K562 (cell line): ENCODE measurements around the gene ATXN7L1. TPM values are rescaled to one million over a fixed set of nuclear protein-coding genes. Genes with fewer than 3 reads are reported as not detected.

Experiments used
- ATAC-seq: fragments of 200-7000 bp; cut with Tn5 transposase; 3 replicates; pipeline ENCODE4 v1.9.1; 2020; ENCODE audit warnings: moderate library complexity
- BruUV-seq: library from RNA; stranded (reverse); fragments of 400-500 nt; replicated peaks from 2 replicates; lab custom pipeline; 2021; lab: Mats Ljungman, UMichigan
- CTCF ChIA-PET: fragments of 300-600 bp; formaldehyde crosslinking; extraction: SDS; loops from one replicate; lab custom pipeline; 2021; ENCODE audit warnings: low intra/inter-chr PET ratio; lab: Yijun Ruan, JAX
- POLR2A ChIA-PET: fragments of 300-600, 350-650 bp; sonication (Branson Sonifier 250); formaldehyde crosslinking; extraction: SDS; loops from one replicate; lab custom pipeline; 2021; ENCODE audit warnings: antibody characterized with exemption, inconsistent platforms; lab: Yijun Ruan, JAX
- DNase-seq, 4 experiments: peaks; one replicate each; pipeline versions ENCODE4 v3.0.0 to v3.0.0-alpha.2; 2011 to 2018; ENCODE audit warnings: low spot score in 3 of 4, mixed read lengths in 3 of 4; ENCODE audit errors: extremely low read depth in 1 of 4
- FAIRE-seq: peaks from 2 replicates; lab custom pipeline; 2011; peaks lifted over from hg19 to GRCh38; lab: Jason Lieb, UNC
- H2AFZ ChIP-seq: 2 replicates; pipeline ENCODE4 v1.6.0; 2011; ENCODE audit warnings: low read depth, low read length, control low read depth, inconsistent platforms
- H3K27ac ChIP-seq: fragments of 200-600 bp; 3 replicates; pipeline ENCODE4 v1.8.0; 2011; ENCODE audit warnings: low read depth, mild to moderate bottlenecking, control low read depth, inconsistent platforms, low read length, moderate library complexity, mixed read lengths; ENCODE audit errors: extremely low read depth
- H3K27me3 ChIP-seq, 2 experiments: fragments of 300-600 bp in 1 of 2; 2 replicates in 1 of 2; 3 replicates in 1 of 2; pipeline versions ENCODE4 v1.6.0 to v1.8.0; 2011; ENCODE audit warnings: inconsistent platforms in 2 of 2, low read length in 2 of 2, mild to moderate bottlenecking in 1 of 2, mixed read lengths in 1 of 2, moderate library complexity in 1 of 2; ENCODE audit not compliant: control insufficient read depth in 2 of 2, insufficient read depth in 2 of 2
- H3K36me3 ChIP-seq: fragments of 300-600 bp; 3 replicates; pipeline ENCODE4 v1.8.0; 2011; ENCODE audit warnings: mild to moderate bottlenecking, low read length, inconsistent platforms; ENCODE audit not compliant: control insufficient read depth, insufficient read depth
- H3K4me1 ChIP-seq, 2 experiments: fragments of 200-600 bp in 1 of 2; replicated peaks in 1 of 2; 2 replicates in 1 of 2; 3 replicates in 1 of 2; pipeline versions ENCODE4 v1.5.1 to v1.8.0; 2011; ENCODE audit warnings: inconsistent platforms in 2 of 2, low read length in 2 of 2, mild to moderate bottlenecking in 1 of 2, mixed read lengths in 1 of 2, moderate library complexity in 1 of 2; ENCODE audit not compliant: control insufficient read depth in 2 of 2, insufficient read depth in 2 of 2
- H3K4me2 ChIP-seq: 2 replicates; pipeline ENCODE4 v1.6.1; 2011; ENCODE audit warnings: low read length, control low read depth, inconsistent platforms, mixed read lengths; ENCODE audit not compliant: insufficient read depth
- H3K4me3 ChIP-seq: fragments of 200-600 bp; sonication (generic), shearing (Covaris generic); 2 replicates; pipeline ENCODE4 v1.5.1; 2016; ENCODE audit warnings: control low read depth, inconsistent platforms
- H3K79me2 ChIP-seq: fragments of 200-600 bp; 3 replicates; pipeline ENCODE4 v1.8.0; 2011; ENCODE audit warnings: low read length, inconsistent platforms; ENCODE audit not compliant: control insufficient read depth, insufficient read depth
- H3K9ac ChIP-seq, 2 experiments: 2 replicates each; pipeline versions ENCODE4 v1.6.0 to v1.6.1; 2011; ENCODE audit warnings: low read depth in 2 of 2, low read length in 2 of 2, control low read depth in 1 of 2, inconsistent platforms in 1 of 2, mild to moderate bottlenecking in 1 of 2, mixed read lengths in 1 of 2; ENCODE audit not compliant: insufficient read depth in 1 of 2
- H3K9me1 ChIP-seq: one replicate; pipeline ENCODE4 v1.6.0; 2011; ENCODE audit warnings: inconsistent platforms, mild to moderate bottlenecking, low read length, moderate library complexity; ENCODE audit not compliant: control insufficient read depth, insufficient read depth
- H3K9me3 ChIP-seq: replicated peaks from 2 replicates; pipeline ENCODE4 v1.5.1; 2011; ENCODE audit warnings: low read depth, low read length, inconsistent platforms; ENCODE audit not compliant: control insufficient read depth, insufficient read depth
- H4K20me1 ChIP-seq: replicated peaks from 2 replicates; pipeline ENCODE4 v1.6.1; 2011; ENCODE audit warnings: low read length, inconsistent platforms, mixed read lengths; ENCODE audit not compliant: control insufficient read depth, insufficient read depth
- ATF2 ChIP-seq: sonication (generic); formaldehyde crosslinking; IDR thresholded peaks from 2 replicates; pipeline ENCODE4 v1.8.1; 2022; ENCODE audit warnings: missing genetic modification reagents
- CLOCK ChIP-seq: fragments of 250-450 bp; sonication (Bioruptor Pico); IDR thresholded peaks from 2 replicates; pipeline ENCODE4 v1.4.0; 2020; ENCODE audit warnings: mild to moderate bottlenecking, moderate library complexity, borderline replicate concordance
- HINFP ChIP-seq: fragments of 450-650 bp; conservative IDR thresholded peaks from 2 replicates; pipeline ENCODE4 v1.6.1; 2016; ENCODE audit warnings: missing genetic modification characterization, low read depth, mild to moderate bottlenecking, control low read depth, missing compliant biosample characterization
- POLR2B ChIP-seq: fragments of 450-650 bp; IDR thresholded peaks from 2 replicates; pipeline ENCODE4 v1.6.1; 2018; ENCODE audit warnings: low read depth; ENCODE audit not compliant: partially characterized antibody
- RBM25 ChIP-seq: fragments of 200-400 bp; formaldehyde crosslinking; IDR thresholded peaks from 2 replicates; pipeline ENCODE4 v1.6.1; 2018; ENCODE audit warnings: low read length, low read depth, moderate library complexity; ENCODE audit not compliant: severe bottlenecking
- ZKSCAN3 ChIP-seq: fragments of 250-450 bp; sonication (Bioruptor Pico); IDR thresholded peaks from 2 replicates; pipeline ENCODE4 v1.4.0; 2020
- ZNF778 ChIP-seq: fragments of 450-650 bp; formaldehyde crosslinking; IDR thresholded peaks from 2 replicates; pipeline ENCODE4 v1.4.0; 2020; ENCODE audit warnings: mild to moderate bottlenecking, moderate library complexity
- WGBS: fragments of 100-300 bp; shearing (Covaris generic); methylation state at CpG from one replicate; pipeline ENCODE4 v1.1.6; 2016; ENCODE audit warnings: low coverage, mixed read lengths; ENCODE audit not compliant: insufficient coverage; ENCODE audit errors: missing lambda C conversion rate; 5-methylcytosine and 5-hydroxymethylcytosine counted together
- in situ Hi-C: fragments of 300-500 bp; cut with MboI; formaldehyde crosslinking; loops from 4 replicates; pipeline ENCODE4 v1.15.0; 2018; ENCODE audit warnings: inconsistent platforms, mixed read lengths
- intact Hi-C: fragments of 100-400 bp; cut with micrococcal nuclease; formaldehyde crosslinking; loops from 2 replicates; pipeline ENCODE4 v1.14.2; 2022
- polyA plus RNA-seq, 8 experiments: library from polyadenylated mRNA; depleted of rRNA in 4 of 8; stranded (reverse) in 5 of 8; unstranded in 3 of 8; fragments of >200 nt; fragmentation: Nextera tagmentation in 2 of 8; fragmentation: Illumina TruSeq in 1 of 8; extraction: Ambion mirVana in 2 of 8; extraction: Trizol in 1 of 8; gene quantifications; 2 replicates each; pipeline versions ENCODE4 v1.2.1 to v1.2.3, GENCODE V29; 2011 to 2014; ENCODE audit warnings: inconsistent platforms in 1 of 8, missing spikeins in 1 of 8
- total RNA-seq, 7 experiments: library from RNA; depleted of rRNA in 6 of 7; stranded (reverse); fragments of >200 nt in 6 of 7; fragmentation: Illumina TruSeq in 2 of 7; extraction: Trizol in 2 of 7; gene quantifications; 2 replicates each; pipeline versions ENCODE4 v1.2.1 to v1.2.3, GENCODE V29; 2011 to 2021; ENCODE audit warnings: low replicate concordance in 1 of 7

The ATXN7L1 gene
- total and polyA plus RNA-seq, 9 of the 15 experiments (the other 6 are each of a cell fraction or from before 2014, with no cell fraction given), result 6.6 to 13.7 (median 10.7) TPM

GRCh38 chr7:105662998-105663397, 213.4 kb downstream of the ATXN7L1 start:
- in situ Hi-C loops, result no loop called here
- POLR2A ChIA-PET, result interaction anchor here (1.4 kb wide), 1 partner anchor 29 kb away, joined by 4 read pairs; no protein-coding TSS in a partner anchor
- no peak overlapping the region for H3K9ac ChIP-seq
- no peaks in the 10 kb centered on the region for H3K9me3 ChIP-seq
- no peak overlapping the region for H3K4me2 ChIP-seq
- ATAC-seq (no peak), DNase-seq (no peak), FAIRE-seq (no peak)
- H3K4me1 ChIP-seq, result peaks cover 10 to 11% of the 10 kb centered on the region in 2 experiments; a peak in 4 of 5 replicates
- no peaks in the 10 kb centered on the region for H3K36me3 ChIP-seq
- H3K79me2 ChIP-seq, result no peaks in the 10 kb centered on the region
- CTCF ChIA-PET, result no interaction called here
- WGBS, result 34% methylated on average over 7 of the region's 7 CpGs
- H3K27me3 ChIP-seq, result no peaks in the 10 kb centered on the region
- intact Hi-C loops, result no loop called here
- BruUV-seq, result no TSS peak
- no peaks in the 10 kb centered on the region for H3K9me1 ChIP-seq
- TF ChIP-seq ATF2 (CRISPR knock-in tag), result no peak
- TF ChIP-seq POLR2B, result no peak
- TF ChIP-seq ZKSCAN3 (CRISPR knock-in tag), result no peak
- TF ChIP-seq RBM25, result peak; percentile 1
- peaks cover 9% of the 10 kb centered on the region for H4K20me1 ChIP-seq
- H2AFZ ChIP-seq, result no peak overlapping the region
- no peak overlapping the region for H3K27ac ChIP-seq
- no peak overlapping the region for H3K4me3 ChIP-seq

- no TSS peak for BruUV-seq
- in situ Hi-C loops, result no loop called here
- TF ChIP-seq ZNF778 (CRISPR knock-in tag) (no peak), HINFP (tag) (no peak), CLOCK (CRISPR knock-in tag) (no peak)
Observed at GRCh38 chr7:105661625-105662024, 214.8 kb downstream of the ATXN7L1 start.

More at GRCh38 chr7:105661625-105662024, 214.8 kb downstream of the ATXN7L1 start:
- no peaks in the 10 kb centered on the region for H3K27me3 ChIP-seq
- H3K36me3 ChIP-seq, result no peaks in the 10 kb centered on the region
- no peak for FAIRE-seq
- H3K9ac ChIP-seq, result no peak overlapping the region
- H3K79me2 ChIP-seq, result no peaks in the 10 kb centered on the region
- no peaks in the 10 kb centered on the region for H3K9me3 ChIP-seq
- ChIA-PET CTCF (no interaction called here), POLR2A (interaction anchor here (0.9 to 1.4 kb wide), 2 partner anchors 11 to 28 kb away, joined by 3 to 4 read pairs; no protein-coding TSS in a partner anchor)
- ATAC-seq, result no peak
- no peak overlapping the region for H3K4me2 ChIP-seq
- H3K4me3 ChIP-seq, result no peak overlapping the region
- H3K4me1 ChIP-seq, result peaks cover 10 to 11% of the 10 kb centered on the region in 2 experiments; a peak in 4 of 5 replicates
- H3K27ac ChIP-seq, result no peak overlapping the region
- no peaks in the 10 kb centered on the region for H3K9me1 ChIP-seq
- peaks cover 9% of the 10 kb centered on the region for H4K20me1 ChIP-seq
- DNase-seq, result no peak
- intact Hi-C loops, result no loop called here
- 16% methylated on average over 6 of the region's 6 CpGs for WGBS
- H2AFZ ChIP-seq, result no peak overlapping the region
